ENCODE results near the gene PLEKHG4B. TPM values are rescaled to one million over a fixed set of nuclear protein-coding genes. Genes with fewer than 3 reads are reported as not detected.

Gene PLEKHG4B
- total RNA-seq, 2 experiments from 2014 or later: 0.10 TPM

DNA sequence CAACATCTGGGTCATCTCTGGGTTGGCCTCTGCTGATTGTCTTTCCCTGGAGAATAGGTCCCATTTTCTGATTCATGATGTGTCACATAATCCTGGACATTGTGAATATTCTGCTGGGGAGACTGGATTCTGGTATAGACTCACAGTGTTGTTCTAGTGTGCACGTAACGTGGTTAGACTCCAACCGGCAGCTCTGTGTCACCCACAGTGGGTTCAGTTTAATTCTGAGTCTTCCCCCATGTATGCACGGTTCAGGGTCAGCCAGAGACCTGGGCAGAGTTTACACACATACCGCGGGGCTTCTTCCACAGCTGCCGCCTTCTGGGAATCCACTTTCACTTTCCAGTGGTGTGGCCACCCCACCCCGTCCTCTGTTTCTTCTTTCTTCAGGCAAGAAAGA, 61.3 kb downstream of the PLEKHG4B start:
- Mint-ChIP-seq H3K4me3 (no peak overlapping the region), H3K9me3 (peaks cover 3% of the 10 kb centered on the region), H3K4me1 (no peaks in the 10 kb centered on the region), H3K27ac (no peak overlapping the region), H3K27me3 (no peaks in the 10 kb centered on the region), H3K36me3 (ENCODE audit: low read depth) (no peaks in the 10 kb centered on the region)
- no peak for DNase-seq
- CTCF ChIA-PET: interaction anchor here (0.7 kb wide), 1 partner anchor 324 kb away, joined by 3 read pairs; no protein-coding TSS in a partner anchor
- POLR2A ChIA-PET: no interaction called here

DNA sequence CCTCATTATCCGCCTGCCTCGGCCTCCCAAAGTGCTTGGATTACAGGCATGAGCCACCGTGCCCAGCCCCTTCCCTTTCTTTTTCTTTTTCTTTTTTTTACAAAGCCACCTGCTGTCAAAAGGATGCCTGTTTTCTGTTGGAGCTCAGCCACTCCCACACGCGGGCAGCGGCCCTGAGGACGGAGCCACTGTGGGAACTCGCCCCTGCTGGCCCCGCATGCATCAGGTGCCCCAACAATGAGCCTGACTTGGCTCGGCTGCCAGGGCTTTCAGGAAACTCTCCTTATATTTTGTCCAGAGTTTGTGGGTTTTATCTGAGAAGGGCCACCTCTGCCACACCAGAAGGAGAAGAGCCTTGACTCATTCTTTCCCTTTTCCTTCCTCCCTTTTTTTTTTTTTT, 62.3 kb downstream of the PLEKHG4B start:
- POLR2A ChIA-PET: no interaction called here
- Mint-ChIP-seq H3K9me3 (no peaks in the 10 kb centered on the region), H3K27me3 (no peaks in the 10 kb centered on the region), H3K36me3 (ENCODE audit: low read depth) (no peaks in the 10 kb centered on the region), H3K4me1 (no peaks in the 10 kb centered on the region), H3K4me3 (no peak overlapping the region), H3K27ac (no peak overlapping the region)
- DNase-seq: no peak
- CTCF ChIA-PET: no interaction called here

GRCh38 chr5:154826-155225, 62.9 kb downstream of the PLEKHG4B start:
- Mint-ChIP-seq H3K9me3 (no peaks in the 10 kb centered on the region), H3K27me3 (no peaks in the 10 kb centered on the region), H3K4me3 (no peak overlapping the region), H3K4me1 (no peaks in the 10 kb centered on the region), H3K27ac (no peak overlapping the region), H3K36me3 (ENCODE audit: low read depth) (no peaks in the 10 kb centered on the region)
- DNase-seq: no peak
- ChIA-PET POLR2A (no interaction called here), CTCF (no interaction called here)

DNA sequence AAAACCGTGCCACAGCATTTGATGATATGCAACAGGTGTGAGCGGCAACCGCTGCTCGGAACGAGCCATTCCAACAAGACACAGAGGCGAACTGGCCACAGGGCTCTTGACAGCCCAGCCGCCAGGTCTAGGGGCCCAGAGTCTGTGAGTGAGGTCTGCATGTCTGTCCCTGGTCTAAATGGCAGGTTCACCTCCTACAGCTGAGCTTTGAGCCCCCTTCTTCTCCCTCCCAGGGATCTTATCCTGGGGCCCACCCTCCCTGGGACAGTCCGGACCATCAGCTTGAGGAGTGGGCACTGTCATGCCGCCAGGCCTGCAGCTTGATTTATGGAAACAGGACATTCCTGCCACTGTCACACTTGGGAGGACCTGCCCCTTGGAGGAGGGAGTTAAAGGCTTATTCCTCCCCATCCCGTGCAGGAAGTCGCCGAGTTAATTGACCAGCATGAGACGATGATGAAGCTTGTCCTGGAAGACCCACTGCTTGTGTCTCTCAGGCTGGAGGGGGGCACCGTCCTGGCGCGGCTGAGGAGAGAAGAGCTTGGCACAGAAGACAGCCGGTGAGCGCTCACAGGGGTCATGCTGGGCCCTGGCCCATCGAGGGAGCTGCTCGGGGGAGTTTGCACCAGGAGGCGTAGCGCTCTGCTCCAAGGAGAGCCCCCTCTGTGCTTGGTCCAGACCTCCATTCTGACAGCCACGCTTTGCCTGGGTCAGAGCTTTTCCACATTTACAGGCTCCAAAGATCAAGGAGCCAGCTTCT, 63.9 kb downstream of the PLEKHG4B start:
- POLR2A ChIA-PET: no interaction called here
- H3K27me3 Mint-ChIP-seq: no peaks in the 10 kb centered on the region
- no peaks in the 10 kb centered on the region for H3K4me1 Mint-ChIP-seq
- H3K9me3 Mint-ChIP-seq: no peaks in the 10 kb centered on the region
- H3K27ac Mint-ChIP-seq: no peak overlapping the region
- DNase-seq: no peak
- CTCF ChIA-PET: interaction anchor here (0.9 kb wide), 2 partner anchors 9 to 11 kb away, joined by 3 read pairs; no protein-coding TSS in a partner anchor
- no peak overlapping the region for H3K4me3 Mint-ChIP-seq
- H3K36me3 Mint-ChIP-seq (ENCODE audit: low read depth): no peaks in the 10 kb centered on the region

DNA sequence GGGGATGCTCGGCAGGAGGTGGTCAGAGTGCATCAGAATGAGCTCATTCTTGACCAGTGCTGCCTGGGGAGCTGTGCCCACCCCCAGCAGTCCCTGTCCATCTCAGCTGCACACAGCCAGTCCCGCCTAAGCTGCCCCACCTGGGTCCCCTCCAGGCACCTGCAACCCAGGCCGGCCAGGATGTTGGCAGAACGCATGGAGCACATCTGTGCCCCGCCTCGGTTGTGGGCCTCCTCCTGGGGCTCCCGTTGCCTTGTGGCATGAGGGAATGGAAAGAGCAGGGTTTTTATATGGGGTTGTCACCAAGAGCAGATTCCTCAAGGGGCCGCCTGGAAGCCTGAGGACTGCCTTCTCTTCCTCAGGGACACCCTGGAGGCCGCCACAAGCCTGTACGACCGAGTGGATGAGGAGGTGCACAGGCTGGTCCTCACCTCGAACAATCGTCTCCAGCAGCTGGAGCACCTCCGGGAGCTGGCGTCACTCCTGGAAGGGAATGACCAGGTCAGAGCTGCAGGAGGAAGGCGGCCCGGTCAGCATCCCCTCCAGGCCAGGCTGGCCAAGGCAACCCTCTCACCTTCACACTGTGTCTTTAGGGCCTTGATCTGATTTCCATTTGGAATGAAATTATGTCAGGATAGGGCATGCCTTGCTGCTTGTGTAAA, 64.6 kb downstream of the PLEKHG4B start:
- Mint-ChIP-seq H3K9me3 (no peaks in the 10 kb centered on the region), H3K4me3 (no peak overlapping the region), H3K27me3 (no peaks in the 10 kb centered on the region), H3K36me3 (ENCODE audit: low read depth) (no peaks in the 10 kb centered on the region), H3K4me1 (no peaks in the 10 kb centered on the region), H3K27ac (no peak overlapping the region)
- no peak for DNase-seq
- ChIA-PET CTCF (interaction anchor here (0.9 kb wide), 1 partner anchor 10 kb away, joined by 3 read pairs; no protein-coding TSS in a partner anchor), POLR2A (no interaction called here)

GRCh38 chr5:157126-157715, 65.3 kb downstream of the PLEKHG4B start:
- Mint-ChIP-seq H3K4me1 (no peaks in the 10 kb centered on the region), H3K4me3 (no peak overlapping the region), H3K36me3 (ENCODE audit: low read depth) (no peaks in the 10 kb centered on the region), H3K27ac (no peak overlapping the region), H3K9me3 (no peaks in the 10 kb centered on the region), H3K27me3 (no peaks in the 10 kb centered on the region)
- CTCF ChIA-PET: no interaction called here
- POLR2A ChIA-PET: no interaction called here
- no peak for DNase-seq

DNA sequence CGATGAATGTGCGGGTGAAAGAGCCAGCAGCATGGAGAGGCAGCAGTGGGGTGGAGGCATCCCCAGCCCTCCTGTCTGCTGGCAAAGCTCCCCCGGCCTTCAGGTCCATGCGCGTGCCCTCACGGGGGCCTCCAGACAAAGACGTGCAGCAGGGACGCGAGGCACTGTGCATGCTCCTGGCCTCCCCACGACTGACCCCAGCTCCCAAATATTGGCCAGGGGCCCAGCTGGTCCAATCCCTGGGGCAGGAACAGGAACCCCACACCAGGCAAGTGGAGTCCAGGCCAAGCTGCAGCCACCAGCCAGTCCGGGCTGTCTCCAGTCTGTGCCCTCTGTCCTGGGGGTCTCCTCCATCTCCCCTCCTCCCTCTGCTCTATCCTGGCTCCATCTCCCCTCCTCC, 65.8 kb downstream of the PLEKHG4B start:
- CTCF ChIA-PET: no interaction called here
- POLR2A ChIA-PET: no interaction called here
- Mint-ChIP-seq H3K36me3 (ENCODE audit: low read depth) (no peaks in the 10 kb centered on the region), H3K9me3 (no peaks in the 10 kb centered on the region), H3K27ac (no peak overlapping the region), H3K27me3 (no peaks in the 10 kb centered on the region), H3K4me1 (no peaks in the 10 kb centered on the region), H3K4me3 (no peak overlapping the region)
- DNase-seq: no peak

GRCh38 chr5:158807-159447, 67.0 kb downstream of the PLEKHG4B start:
- DNase-seq: no peak
- H3K9me3 Mint-ChIP-seq: no peaks in the 10 kb centered on the region
- no peaks in the 10 kb centered on the region for H3K4me1 Mint-ChIP-seq
- ChIA-PET POLR2A (no interaction called here), CTCF (no interaction called here)
- no peaks in the 10 kb centered on the region for H3K27me3 Mint-ChIP-seq
- H3K27ac Mint-ChIP-seq: no peak overlapping the region
- H3K4me3 Mint-ChIP-seq: no peak overlapping the region
- H3K36me3 Mint-ChIP-seq (ENCODE audit: low read depth): no peaks in the 10 kb centered on the region

DNA sequence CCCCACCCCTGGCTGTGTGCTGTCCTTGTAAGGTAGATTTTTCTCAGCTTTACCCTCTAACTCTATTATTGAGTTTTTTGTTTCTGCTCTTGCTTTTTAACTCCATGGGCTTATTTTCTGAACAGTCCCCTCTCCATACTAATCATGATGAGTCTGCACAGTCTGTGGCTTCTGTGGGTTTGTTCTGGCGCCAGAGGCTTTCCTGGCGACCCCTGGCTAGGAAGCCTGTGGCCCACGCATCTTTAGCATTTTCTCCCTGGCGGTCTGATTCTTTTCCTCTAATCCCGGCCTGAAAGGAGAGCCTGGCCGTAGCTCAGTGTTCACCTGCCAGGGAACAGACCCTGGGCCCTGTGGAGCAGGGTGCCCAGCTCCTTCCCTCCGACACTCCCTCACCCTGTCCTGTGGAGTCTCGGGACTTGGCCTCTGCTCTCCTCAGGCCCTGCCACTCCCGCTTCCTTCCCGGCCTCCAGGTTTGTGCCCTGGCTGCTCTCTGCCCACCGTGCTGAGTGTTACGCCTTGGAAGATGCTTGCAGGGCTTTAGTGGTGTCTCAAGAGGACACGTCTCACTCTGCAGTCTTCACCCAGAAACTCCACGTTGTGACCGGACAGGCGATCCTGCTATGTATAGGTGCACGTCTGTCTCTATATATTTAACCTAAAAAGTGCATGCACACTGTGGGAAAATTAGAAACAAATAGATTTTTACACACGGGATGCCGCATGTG, 67.6 kb downstream of the PLEKHG4B start:
- POLR2A ChIA-PET: no interaction called here
- H3K27ac Mint-ChIP-seq: no peak overlapping the region
- H3K36me3 Mint-ChIP-seq (ENCODE audit: low read depth): no peaks in the 10 kb centered on the region
- H3K27me3 Mint-ChIP-seq: no peaks in the 10 kb centered on the region
- CTCF ChIA-PET: no interaction called here
- H3K4me3 Mint-ChIP-seq: no peak overlapping the region
- no peaks in the 10 kb centered on the region for H3K4me1 Mint-ChIP-seq
- peaks cover 2% of the 10 kb centered on the region for H3K9me3 Mint-ChIP-seq
- no peak for DNase-seq

- CTCF ChIA-PET: no interaction called here
- no peak for DNase-seq
Observed at GRCh38 chr5:160173-160510, 68.2 kb downstream of the PLEKHG4B start.

GRCh38 chr5:160921-161802, 69.2 kb downstream of the PLEKHG4B start:
- H3K27ac Mint-ChIP-seq: no peak overlapping the region
- H3K4me3 Mint-ChIP-seq: no peak overlapping the region
- ChIA-PET CTCF (no interaction called here), POLR2A (no interaction called here)
- H3K27me3 Mint-ChIP-seq: no peaks in the 10 kb centered on the region
- no peak for DNase-seq
- H3K4me1 Mint-ChIP-seq: no peaks in the 10 kb centered on the region
- no peaks in the 10 kb centered on the region for H3K36me3 Mint-ChIP-seq (ENCODE audit: low read depth)
- H3K9me3 Mint-ChIP-seq: peaks cover 2% of the 10 kb centered on the region

More at GRCh38 chr5:160173-160510, 68.2 kb downstream of the PLEKHG4B start:
- POLR2A ChIA-PET: no interaction called here
- Mint-ChIP-seq H3K4me1 (no peaks in the 10 kb centered on the region), H3K4me3 (no peak overlapping the region), H3K9me3 (peaks cover 2% of the 10 kb centered on the region), H3K27ac (no peak overlapping the region), H3K27me3 (no peaks in the 10 kb centered on the region), H3K36me3 (ENCODE audit: low read depth) (no peaks in the 10 kb centered on the region)

GRCh38 chr5:161803-162110, 69.8 kb downstream of the PLEKHG4B start:
- POLR2A ChIA-PET: no interaction called here
- Mint-ChIP-seq H3K9me3 (peaks cover 2% of the 10 kb centered on the region), H3K4me1 (no peaks in the 10 kb centered on the region), H3K4me3 (no peak overlapping the region), H3K27ac (no peak overlapping the region), H3K36me3 (ENCODE audit: low read depth) (no peaks in the 10 kb centered on the region), H3K27me3 (no peaks in the 10 kb centered on the region)
- DNase-seq: no peak
- CTCF ChIA-PET: no interaction called here
